DOHH2 (cell line): ENCODE measurements around the gene EFTUD2.

Source experiments
- CTCF ChIP-seq: fragments of 200-600 bp; sonication (generic); IDR thresholded peaks from one replicate; pipeline ENCODE4 v1.5.1; 2014; ENCODE audit warnings: antibody characterized with exemption, mild to moderate bottlenecking, low read depth, low read length; ENCODE audit not compliant: poor library complexity, severe bottlenecking
- EZH2phosphoT487 ChIP-seq: fragments of 200-600 bp; sonication (generic); IDR thresholded peaks from 2 replicates; pipeline ENCODE4 v1.6.1; 2017; ENCODE audit warnings: borderline replicate concordance, mild to moderate bottlenecking, antibody characterized with exemption, low read length, moderate library complexity, mixed read lengths

- TF ChIP-seq CTCF (no peak), EZH2phosphoT487 (no peak)
These were observed 28.5 kb upstream of the EFTUD2 start for GRCh38 chr17:44927696-44928095.
